GM10266 (cell line): ENCODE data around the gene R3HDM1.
"Not testable (repeated sequence)": the region's sequence is repeated elsewhere in the genome, so short reads cannot be mapped to it uniquely, and the experiment has no call there.

ENCODE experiments used
- DNase-seq: peaks from one replicate; pipeline ENCODE4 v3.0.0; 2012; ENCODE audit errors: extremely low spot score
- TF ChIP-seq, protein P1 (sequence below): IDR thresholded peaks from 2 replicates; pipeline ENCODE4 v1.5.1; 2012; ENCODE audit warnings: mild to moderate bottlenecking, low read depth; ENCODE audit not compliant: control insufficient read depth, insufficient read depth; ENCODE audit errors: missing control alignments

Gene R3HDM1

GRCh38 chr2:135531231-135532197 lies at the start of gene R3HDM1:
R3HDM1 (plus strand) TSS chr2:135531484; CDS start chr2:135604846, 73,362 bp downstream.
- TF ChIP-seq, protein P1, sequence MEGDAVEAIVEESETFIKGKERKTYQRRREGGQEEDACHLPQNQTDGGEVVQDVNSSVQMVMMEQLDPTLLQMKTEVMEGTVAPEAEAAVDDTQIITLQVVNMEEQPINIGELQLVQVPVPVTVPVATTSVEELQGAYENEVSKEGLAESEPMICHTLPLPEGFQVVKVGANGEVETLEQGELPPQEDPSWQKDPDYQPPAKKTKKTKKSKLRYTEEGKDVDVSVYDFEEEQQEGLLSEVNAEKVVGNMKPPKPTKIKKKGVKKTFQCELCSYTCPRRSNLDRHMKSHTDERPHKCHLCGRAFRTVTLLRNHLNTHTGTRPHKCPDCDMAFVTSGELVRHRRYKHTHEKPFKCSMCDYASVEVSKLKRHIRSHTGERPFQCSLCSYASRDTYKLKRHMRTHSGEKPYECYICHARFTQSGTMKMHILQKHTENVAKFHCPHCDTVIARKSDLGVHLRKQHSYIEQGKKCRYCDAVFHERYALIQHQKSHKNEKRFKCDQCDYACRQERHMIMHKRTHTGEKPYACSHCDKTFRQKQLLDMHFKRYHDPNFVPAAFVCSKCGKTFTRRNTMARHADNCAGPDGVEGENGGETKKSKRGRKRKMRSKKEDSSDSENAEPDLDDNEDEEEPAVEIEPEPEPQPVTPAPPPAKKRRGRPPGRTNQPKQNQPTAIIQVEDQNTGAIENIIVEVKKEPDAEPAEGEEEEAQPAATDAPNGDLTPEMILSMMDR: peak; percentile 44
- peak; percentile 96 for DNase-seq

DNA sequence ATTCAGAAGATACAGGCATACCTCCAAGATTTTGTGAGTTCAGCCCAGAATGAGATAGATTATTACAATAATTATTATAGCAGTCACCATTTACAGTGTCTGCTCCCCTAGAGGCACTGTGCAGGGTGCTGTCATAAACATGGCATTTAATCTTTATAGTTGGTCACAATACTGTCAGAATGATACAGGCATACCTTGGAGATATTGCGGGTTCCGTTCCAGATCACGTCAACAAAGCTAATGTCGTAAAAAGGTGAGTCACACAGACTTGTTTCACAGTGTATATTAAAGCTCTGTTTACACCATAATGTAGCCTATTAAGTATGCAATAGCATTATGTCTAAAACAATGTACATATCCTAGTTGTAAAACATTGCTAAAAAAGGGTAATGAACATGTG lies 45.8 kb upstream of the R3HDM1 start:
- DNase-seq: no peak
- TF ChIP-seq, protein P1: no peak

DNA sequence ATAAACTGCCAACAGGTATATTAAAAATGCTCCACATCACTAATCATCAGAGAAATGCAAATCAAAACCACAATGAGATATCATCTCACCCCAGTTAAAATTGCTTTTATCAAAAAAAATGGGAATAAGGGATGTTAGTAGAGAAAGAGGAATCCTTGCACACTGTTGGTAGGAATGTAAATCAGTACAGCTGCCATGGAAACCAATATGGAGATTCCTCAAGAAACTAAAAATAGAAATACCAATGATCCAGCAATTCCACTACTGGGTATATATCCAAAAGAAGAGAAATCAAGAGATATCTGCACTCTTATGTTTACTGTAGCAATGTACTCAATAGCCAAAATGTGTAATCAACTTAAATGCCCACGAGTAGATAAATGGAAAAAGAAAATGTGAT lies 40.9 kb upstream of the R3HDM1 start:
- TF ChIP-seq, protein P1: no peak
- no peak for DNase-seq

DNA sequence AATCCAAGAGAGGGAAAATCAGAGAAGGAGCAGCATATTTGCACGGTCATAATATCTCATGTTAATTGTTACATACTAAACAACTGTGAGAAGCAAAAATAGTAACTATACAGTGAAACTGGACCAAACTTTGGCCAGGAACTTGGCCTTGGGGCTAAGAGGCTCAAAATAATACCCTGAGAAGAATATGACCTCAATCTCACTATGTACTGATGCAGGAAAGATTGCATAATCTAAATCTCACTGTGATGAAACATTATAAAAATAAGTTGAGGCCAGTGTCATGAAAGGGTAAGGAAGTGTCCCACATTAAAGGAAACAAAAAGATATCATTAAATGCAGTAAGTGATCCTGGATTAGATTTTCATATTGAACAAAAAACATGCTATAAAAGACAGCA lies 36.8 kb upstream of the R3HDM1 start:
- TF ChIP-seq, protein P1: no peak

DNA sequence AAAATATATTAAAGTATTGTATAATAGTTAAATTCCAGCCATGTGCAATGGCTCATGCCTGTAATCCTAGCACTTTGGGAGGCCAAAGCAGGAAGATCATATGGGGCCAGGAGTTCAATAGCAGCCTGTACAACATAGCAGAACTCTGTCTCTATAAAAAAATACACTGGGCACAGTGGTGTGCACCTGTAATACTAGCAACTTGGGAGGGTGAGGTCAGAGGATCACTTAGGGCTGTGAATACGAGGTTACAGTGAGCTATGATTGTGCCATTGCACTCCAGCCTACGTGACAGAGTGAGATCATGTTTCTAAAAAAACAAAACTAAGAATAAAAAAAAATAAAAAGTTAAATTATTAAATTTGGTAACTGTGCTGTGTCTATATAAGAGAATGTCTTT lies 36.4 kb upstream of the R3HDM1 start:
- DNase-seq: no peak
- TF ChIP-seq, protein P1: no peak

More for the DNA sequence above, 36.8 kb upstream of the R3HDM1 start:
- no peak for DNase-seq

GRCh38 chr2:135498588-135498987 lies 32.7 kb upstream of the R3HDM1 start:
- DNase-seq: not testable (repeated sequence)

DNA sequence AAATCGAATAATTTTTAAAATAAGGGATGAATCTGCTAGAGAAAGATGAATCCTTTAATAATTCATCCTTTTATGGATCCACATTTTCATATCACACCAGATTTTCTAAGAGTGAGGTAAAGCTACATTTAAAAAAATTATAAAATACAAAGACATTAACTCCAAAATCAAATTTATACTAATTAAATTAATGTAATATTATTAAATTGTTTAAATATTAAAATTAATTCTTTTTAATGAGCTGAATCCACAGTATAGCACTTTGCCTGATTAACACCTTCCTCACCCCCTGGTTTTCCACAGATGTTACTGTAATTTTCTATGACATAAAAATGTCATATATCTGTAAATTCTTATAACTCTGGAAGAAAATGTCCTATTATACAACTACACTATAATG lies 26.5 kb upstream of the R3HDM1 start:
- no peak for DNase-seq
- TF ChIP-seq, protein P1: no peak
